ENCODE data around the gene AFF3. TPM values are rescaled to one million over a fixed set of nuclear protein-coding genes. Genes with fewer than 3 reads are reported as not detected.

AFF3 gene
- total and polyA plus RNA-seq, 12 donors, result 1.1 to 7.5 (median 3.9) TPM

DNA sequence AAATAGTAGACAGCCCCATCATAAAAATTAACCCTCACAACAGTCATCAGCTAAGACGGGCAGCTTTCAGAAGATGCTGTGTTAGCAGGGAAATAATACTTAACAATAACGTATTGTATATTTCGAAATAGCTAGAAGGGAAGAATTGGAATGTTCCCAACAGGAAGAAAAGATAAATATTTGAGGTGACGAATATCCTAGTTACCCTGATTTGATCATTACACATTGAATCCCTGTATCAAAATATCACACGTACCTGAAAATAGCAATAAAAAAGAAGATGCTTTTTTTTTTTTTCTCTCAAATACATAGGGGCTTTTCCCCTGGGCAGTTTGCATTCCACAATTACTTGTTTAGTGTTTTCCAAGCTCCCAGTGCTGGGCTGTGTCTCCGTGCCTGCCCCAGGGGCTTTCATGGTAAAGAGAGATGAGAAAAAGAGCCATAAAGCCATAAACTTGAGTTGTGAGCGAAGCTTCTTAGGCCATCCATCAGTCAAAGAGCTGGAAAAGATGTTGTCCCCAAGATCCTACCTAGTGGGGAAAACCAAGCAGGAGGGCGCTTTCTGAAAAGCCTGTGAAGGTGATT lies 469.5 kb downstream of the AFF3 start:
- Histone ChIP-seq H3K4me1 (replicated peaks in 1 of 2) (peaks cover 5 to 11% of the 10 kb centered on the region in 2 donors), H3K4me3 (no peak overlapping the region), H3K27ac (no peak overlapping the region), H3K27me3 (no peaks in the 10 kb centered on the region), H3K36me3 (replicated peaks in 1 of 2) (no peaks in the 10 kb centered on the region), H3K9me3 (replicated peaks in 1 of 3) (no peaks in the 10 kb centered on the region)
- TF ChIP-seq, protein P1, sequence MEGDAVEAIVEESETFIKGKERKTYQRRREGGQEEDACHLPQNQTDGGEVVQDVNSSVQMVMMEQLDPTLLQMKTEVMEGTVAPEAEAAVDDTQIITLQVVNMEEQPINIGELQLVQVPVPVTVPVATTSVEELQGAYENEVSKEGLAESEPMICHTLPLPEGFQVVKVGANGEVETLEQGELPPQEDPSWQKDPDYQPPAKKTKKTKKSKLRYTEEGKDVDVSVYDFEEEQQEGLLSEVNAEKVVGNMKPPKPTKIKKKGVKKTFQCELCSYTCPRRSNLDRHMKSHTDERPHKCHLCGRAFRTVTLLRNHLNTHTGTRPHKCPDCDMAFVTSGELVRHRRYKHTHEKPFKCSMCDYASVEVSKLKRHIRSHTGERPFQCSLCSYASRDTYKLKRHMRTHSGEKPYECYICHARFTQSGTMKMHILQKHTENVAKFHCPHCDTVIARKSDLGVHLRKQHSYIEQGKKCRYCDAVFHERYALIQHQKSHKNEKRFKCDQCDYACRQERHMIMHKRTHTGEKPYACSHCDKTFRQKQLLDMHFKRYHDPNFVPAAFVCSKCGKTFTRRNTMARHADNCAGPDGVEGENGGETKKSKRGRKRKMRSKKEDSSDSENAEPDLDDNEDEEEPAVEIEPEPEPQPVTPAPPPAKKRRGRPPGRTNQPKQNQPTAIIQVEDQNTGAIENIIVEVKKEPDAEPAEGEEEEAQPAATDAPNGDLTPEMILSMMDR (IDR thresholded peaks at IDR 0.05), result no peak
- TF ChIP-seq POLR2A (IDR thresholded peaks at IDR 0.05), result no peak
- WGBS, 4 donors, result 69 to 71% (median 71%) methylated on average over 8 of the region's 8 CpGs
- intact Hi-C loops (cut with DNase I), result no loop called here
- DNase-seq, result no peak

DNA sequence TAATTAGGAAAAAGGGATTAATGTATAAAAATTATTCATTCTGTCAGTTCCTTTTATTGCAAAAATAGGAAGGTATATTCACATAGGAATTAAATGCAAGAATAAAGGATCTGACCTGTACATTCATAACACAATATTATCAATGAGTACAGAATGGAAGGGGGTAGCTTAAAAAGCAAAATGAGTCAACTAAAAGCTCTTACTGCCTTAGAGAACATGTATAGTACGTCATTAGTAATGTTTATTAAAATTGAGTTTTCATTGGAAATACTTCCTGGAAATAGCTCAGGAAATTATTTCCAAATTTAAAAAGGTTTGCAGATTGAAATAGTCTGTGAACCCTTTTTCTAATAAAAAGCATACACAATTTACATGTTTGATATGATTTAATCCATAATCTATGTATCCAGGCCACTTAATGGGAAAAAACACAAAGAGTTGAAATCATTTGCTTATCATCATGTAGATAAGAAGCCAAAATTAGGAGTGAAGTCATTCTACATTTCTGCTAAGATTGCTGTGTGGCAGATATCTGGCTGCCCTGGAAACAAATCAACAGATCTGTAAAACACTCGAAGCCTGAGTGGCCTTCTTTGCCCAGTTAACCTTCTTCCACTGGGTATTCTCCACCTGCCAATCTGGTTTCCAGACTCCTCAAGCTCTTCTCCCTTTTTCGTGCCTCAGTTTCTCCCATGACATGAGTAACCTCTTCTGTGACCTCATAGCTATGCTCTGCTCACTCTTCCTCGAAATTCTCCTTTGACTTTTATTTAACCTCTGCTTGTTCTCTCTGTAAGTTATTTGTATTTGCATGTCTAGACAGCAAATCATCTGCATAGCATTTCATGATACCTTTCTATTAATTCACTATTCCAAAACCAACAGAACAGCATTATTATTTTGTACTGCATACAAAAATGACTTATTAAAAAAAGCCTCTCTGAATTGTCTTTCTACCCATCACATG lies 471.3 kb downstream of the AFF3 start:
- Histone ChIP-seq H3K4me3 (no peak overlapping the region), H3K36me3 (replicated peaks in 1 of 2) (no peaks in the 10 kb centered on the region), H3K27me3 (no peaks in the 10 kb centered on the region), H3K27ac (peak overlapping the region in 1 of 5 donors; percentile 8), H3K9me3 (replicated peaks in 1 of 3) (no peaks in the 10 kb centered on the region), H3K4me1 (replicated peaks in 1 of 2) (peaks cover 5 to 11% of the 10 kb centered on the region in 2 donors)
- peak in 3 of 7 donors; percentile 36 to 42 (median 42) for DNase-seq
- 28 to 42% (median 37%) methylated on average over 4 of the region's 4 CpGs for WGBS, 4 donors
- intact Hi-C loops (cut with DNase I), result no loop called here
- TF ChIP-seq POLR2A (IDR thresholded peaks at IDR 0.05), result no peak
- TF ChIP-seq, protein P1 (IDR thresholded peaks at IDR 0.05), result no peak

- H3K36me3 ChIP-seq (replicated peaks in 1 of 2), result no peaks in the 10 kb centered on the region
- H3K4me1 ChIP-seq (replicated peaks in 1 of 2), result peaks cover 5 to 14% of the 10 kb centered on the region in 2 donors
- H3K4me3 ChIP-seq, result no peak overlapping the region
- H3K27ac ChIP-seq, result no peak overlapping the region
- TF ChIP-seq POLR2A (IDR thresholded peaks at IDR 0.05), result no peak
- TF ChIP-seq, protein P1 (IDR thresholded peaks at IDR 0.05), result peak in 1 of 6 experiments; percentile 17
- WGBS, 4 donors, result 90 to 98% (median 95%) methylated on average over 1 of the region's 1 CpG
- H3K27me3 ChIP-seq, result no peaks in the 10 kb centered on the region
- DNase-seq, result no peak
- no peaks in the 10 kb centered on the region for H3K9me3 ChIP-seq (replicated peaks in 1 of 3)
- intact Hi-C loops (cut with DNase I), result no loop called here
Observed at GRCh38 chr2:99666256-99666655, 476.1 kb downstream of the AFF3 start.

- H3K36me3 ChIP-seq (replicated peaks in 1 of 2), result no peaks in the 10 kb centered on the region
- no peak overlapping the region for H3K27ac ChIP-seq
- intact Hi-C loops (cut with DNase I), result no loop called here
- TF ChIP-seq, protein P1 (IDR thresholded peaks at IDR 0.05), result no peak
- TF ChIP-seq POLR2A (IDR thresholded peaks at IDR 0.05), result no peak
- H3K9me3 ChIP-seq (replicated peaks in 1 of 3), result no peaks in the 10 kb centered on the region
- 90 to 94% (median 92%) methylated on average over 2 of the region's 2 CpGs for WGBS, 4 donors
- no peak overlapping the region for H3K4me3 ChIP-seq
- no peaks in the 10 kb centered on the region for H3K27me3 ChIP-seq
- peaks cover 0 to 8% of the 10 kb centered on the region in 2 donors for H3K4me1 ChIP-seq (replicated peaks in 1 of 2)
- DNase-seq, result no peak
Observed at GRCh38 chr2:99663641-99664040, 478.7 kb downstream of the AFF3 start.
